Stimulated activated CD8-positive, alpha-beta memory T cell treated with anti-CD3 and anti-CD28 coated beads, Interleukin-15, amount 100 ng/mL, for 1 hour (primary cell): ENCODE results near the gene TNNT2.

Experiments
- DNase-seq: peaks from one replicate; pipeline ENCODE4 v3.0.0-alpha.2; 2020; ENCODE audit warnings: low read depth

TNNT2 gene

GRCh38 chr1:201376464-201377374, 761 bp downstream of the TNNT2 start:
- no peak for DNase-seq

- DNase-seq: no peak
These were observed 1.4 kb downstream of the TNNT2 start for GRCh38 chr1:201376107-201376463.

- no peak for DNase-seq
These were observed 2.3 kb downstream of the TNNT2 start for GRCh38 chr1:201375169-201375568.

- no peak for DNase-seq
These were observed 3.1 kb downstream of the TNNT2 start for GRCh38 chr1:201374364-201374763.

- no peak for DNase-seq
These were observed 5.7 kb downstream of the TNNT2 start for GRCh38 chr1:201371792-201372191.

- DNase-seq: no peak
These were observed 6.2 kb downstream of the TNNT2 start for GRCh38 chr1:201371276-201371675.

GRCh38 chr1:201370500-201370899, 7.0 kb downstream of the TNNT2 start:
- DNase-seq: no peak

GRCh38 chr1:201369209-201369608, 8.3 kb downstream of the TNNT2 start:
- no peak for DNase-seq

- DNase-seq: no peak
These were observed 10.8 kb downstream of the TNNT2 start for GRCh38 chr1:201366696-201367095.

- DNase-seq: no peak
These were observed 12.2 kb downstream of the TNNT2 start for GRCh38 chr1:201365251-201365650.

- no peak for DNase-seq
These were observed 12.7 kb downstream of the TNNT2 start for GRCh38 chr1:201364808-201365105.

- DNase-seq: no peak
These were observed 14.0 kb downstream of the TNNT2 start for GRCh38 chr1:201363467-201363866.

- DNase-seq: no peak
These were observed 14.6 kb downstream of the TNNT2 start for GRCh38 chr1:201362906-201363305.

GRCh38 chr1:201361652-201362504, 15.6 kb downstream of the TNNT2 start:
- DNase-seq: no peak

- no peak for DNase-seq
These were observed 16.4 kb downstream of the TNNT2 start for GRCh38 chr1:201360901-201361651.

GRCh38 chr1:201360486-201360885, 17.0 kb downstream of the TNNT2 start:
- DNase-seq: no peak

- DNase-seq: no peak
These were observed 17.6 kb downstream of the TNNT2 start for GRCh38 chr1:201359873-201360210.

- no peak for DNase-seq
These were observed 18.2 kb downstream of the TNNT2 start for GRCh38 chr1:201359031-201359872.

- DNase-seq: no peak
These were observed 18.9 kb downstream of the TNNT2 start for GRCh38 chr1:201358596-201358995.

- DNase-seq: no peak
These were observed 19.7 kb downstream of the TNNT2 start for GRCh38 chr1:201357636-201358348.

- no peak for DNase-seq
These were observed 20.3 kb downstream of the TNNT2 start for GRCh38 chr1:201357211-201357610.
